ENCODE data around the gene SOWAHD.

SOWAHD gene

GRCh38 chrX:119756926-119757635 lies 1.3 kb upstream of the SOWAHD start:
- TF ChIP-seq SNAI2 (CRISPR knock-in tag; IDR thresholded peaks at IDR 0.05) (no peak), ZNF8 (CRISPR knock-in tag; IDR thresholded peaks at IDR 0.05) (no peak), GLIS3 (CRISPR knock-in tag; IDR thresholded peaks at IDR 0.05) (no peak), CREB5 (CRISPR knock-in tag; IDR thresholded peaks at IDR 0.05; ENCODE audit: low read depth) (no peak), TSHZ2 (CRISPR knock-in tag; IDR thresholded peaks at IDR 0.05) (no peak), BACH2 (CRISPR knock-in tag; IDR thresholded peaks at IDR 0.05; ENCODE audit: borderline replicate concordance) (no peak), ESRRG (CRISPR knock-in tag; IDR thresholded peaks at IDR 0.05) (no peak), CSRNP3 (CRISPR knock-in tag; IDR thresholded peaks at IDR 0.05) (no peak), PPARA (CRISPR knock-in tag; IDR thresholded peaks at IDR 0.05; ENCODE audit: borderline replicate concordance) (no peak), TCF4 (CRISPR knock-in tag; IDR thresholded peaks at IDR 0.05; ENCODE audit: borderline replicate concordance) (no peak), ZFP3 (CRISPR knock-in tag; IDR thresholded peaks at IDR 0.05) (no peak), ZC3H10 (CRISPR knock-in tag; IDR thresholded peaks at IDR 0.05) (no peak), CSDC2 (CRISPR knock-in tag; IDR thresholded peaks at IDR 0.05) (no peak), ZFP30 (CRISPR knock-in tag; IDR thresholded peaks at IDR 0.05) (no peak), RARB (CRISPR knock-in tag; IDR thresholded peaks at IDR 0.05) (no peak), POU6F1 (CRISPR knock-in tag; IDR thresholded peaks at IDR 0.05; ENCODE audit: borderline replicate concordance, low read depth) (no peak), PATZ1 (CRISPR knock-in tag; IDR thresholded peaks at IDR 0.05; ENCODE audit: borderline replicate concordance) (no peak)

GRCh38 chrX:119757646-119757978 lies 776 bp upstream of the SOWAHD start:
- no peak for ATAC-seq
- TF ChIP-seq ZNF70 (CRISPR knock-in tag; IDR thresholded peaks at IDR 0.05) (no peak), POU6F1 (CRISPR knock-in tag; IDR thresholded peaks at IDR 0.05; ENCODE audit: borderline replicate concordance, low read depth) (no peak), ZFP30 (CRISPR knock-in tag; IDR thresholded peaks at IDR 0.05) (no peak), TSHZ2 (CRISPR knock-in tag; IDR thresholded peaks at IDR 0.05) (no peak), TOX (CRISPR knock-in tag; IDR thresholded peaks at IDR 0.05; ENCODE audit: borderline replicate concordance) (no peak), PPARA (CRISPR knock-in tag; IDR thresholded peaks at IDR 0.05; ENCODE audit: borderline replicate concordance) (no peak), ZNF8 (CRISPR knock-in tag; IDR thresholded peaks at IDR 0.05) (no peak), ZNF565 (CRISPR knock-in tag; conservative IDR thresholded peaks at IDR 0.05; ENCODE audit: low read depth) (no peak), OSR1 (CRISPR knock-in tag; IDR thresholded peaks at IDR 0.05) (no peak), GLIS3 (CRISPR knock-in tag; IDR thresholded peaks at IDR 0.05) (no peak), ISL1 (CRISPR knock-in tag; IDR thresholded peaks at IDR 0.05) (no peak), CREB5 (CRISPR knock-in tag; IDR thresholded peaks at IDR 0.05; ENCODE audit: low read depth) (no peak), TCF4 (CRISPR knock-in tag; IDR thresholded peaks at IDR 0.05; ENCODE audit: borderline replicate concordance) (no peak), CSDC2 (CRISPR knock-in tag; IDR thresholded peaks at IDR 0.05) (no peak), ESRRG (CRISPR knock-in tag; IDR thresholded peaks at IDR 0.05) (no peak), ARNTL (CRISPR knock-in tag; IDR thresholded peaks at IDR 0.05; ENCODE audit: borderline replicate concordance, low read depth) (no peak), SNAI2 (CRISPR knock-in tag; IDR thresholded peaks at IDR 0.05) (no peak), ZC3H10 (CRISPR knock-in tag; IDR thresholded peaks at IDR 0.05) (no peak)

More at GRCh38 chrX:119756926-119757635, 1.3 kb upstream of the SOWAHD start:
- ATAC-seq, result no peak
